NCI-H345 (cell line): ENCODE measurements around the gene ZBTB44.
"Not testable (repeated sequence)": the region's sequence is repeated elsewhere in the genome, so short reads cannot be mapped to it uniquely, and the experiment has no call there.

ENCODE experiments used
- DNase-seq: peaks from one replicate; lab custom pipeline; 2025; lab: John Stamatoyannopoulos, UW

Gene ZBTB44

DNA sequence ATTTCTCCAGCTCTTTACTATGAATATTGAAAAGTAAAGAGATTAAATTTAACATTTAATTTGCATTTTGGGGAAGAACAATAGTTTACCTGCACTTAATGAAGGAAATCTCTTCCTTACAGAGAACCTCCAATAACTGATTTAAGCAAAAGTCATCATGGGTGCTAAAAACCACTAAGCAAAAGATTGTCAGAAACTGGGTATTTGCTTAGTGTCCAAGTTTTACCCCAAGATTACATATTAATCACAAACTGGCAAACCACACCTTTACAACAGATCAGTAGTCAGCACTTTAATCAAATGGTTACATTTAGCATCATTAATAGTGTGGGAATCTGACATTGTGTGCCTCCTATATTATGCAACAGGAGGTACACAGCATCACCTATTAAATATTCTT, 2.7 kb downstream of the ZBTB44 start:
- no peak for DNase-seq

DNA sequence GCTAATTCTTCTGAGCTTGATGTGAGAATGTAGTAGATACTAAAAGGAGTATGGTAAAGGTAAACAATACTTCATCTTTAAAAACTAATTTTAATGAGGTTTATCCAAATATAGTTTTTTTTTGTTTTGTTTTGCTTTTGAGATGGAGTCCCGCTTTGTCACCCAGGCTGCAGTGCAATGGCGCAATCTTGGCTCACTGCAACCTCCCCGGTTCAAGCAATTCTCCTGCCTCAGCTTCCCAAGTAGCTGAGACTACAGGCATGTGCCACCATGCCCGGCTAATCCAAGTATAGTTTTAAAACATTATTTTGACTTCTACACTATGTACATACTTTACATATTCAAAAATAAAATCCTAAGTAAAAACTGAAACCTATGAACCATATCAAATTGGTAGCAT, 4.1 kb downstream of the ZBTB44 start:
- DNase-seq = no peak

DNA sequence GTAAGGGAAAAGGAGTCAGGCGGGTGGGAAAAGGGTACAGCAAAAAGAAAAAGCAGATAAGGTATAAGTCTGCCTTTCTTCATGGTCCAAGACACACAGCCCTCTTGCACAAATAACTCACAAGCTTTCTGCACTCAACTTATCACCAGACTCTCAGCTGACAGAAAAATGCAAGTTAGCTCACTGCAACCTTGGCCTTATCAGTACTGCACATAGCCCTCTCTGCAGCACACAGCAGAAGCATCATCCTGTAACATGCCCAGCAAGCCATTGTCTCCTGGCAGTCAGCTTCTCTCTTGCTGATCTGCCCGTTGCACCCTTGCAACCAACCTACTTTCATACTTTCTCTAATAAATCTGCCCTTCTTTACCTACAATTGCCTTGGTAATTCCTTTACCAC, 5.8 kb downstream of the ZBTB44 start:
- no peak for DNase-seq

DNA sequence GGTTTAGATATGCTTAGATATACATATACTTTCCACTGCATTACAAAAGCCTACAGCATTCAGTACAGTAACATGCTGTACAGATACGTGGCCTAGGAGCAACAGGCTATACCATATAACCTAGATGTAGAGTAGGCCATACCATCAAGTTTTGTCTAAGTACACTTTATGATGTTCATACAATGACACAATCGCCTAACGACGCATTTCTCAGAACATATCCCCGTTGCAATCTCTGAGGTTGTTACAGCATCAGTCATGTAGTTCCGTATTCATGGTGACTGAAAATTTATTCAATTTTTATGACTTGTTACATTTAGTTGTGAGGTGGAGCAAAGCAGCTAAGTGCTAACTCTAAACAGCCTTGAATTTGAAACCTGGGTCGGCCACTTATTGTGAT, 6.7 kb downstream of the ZBTB44 start:
- DNase-seq = no peak

DNA sequence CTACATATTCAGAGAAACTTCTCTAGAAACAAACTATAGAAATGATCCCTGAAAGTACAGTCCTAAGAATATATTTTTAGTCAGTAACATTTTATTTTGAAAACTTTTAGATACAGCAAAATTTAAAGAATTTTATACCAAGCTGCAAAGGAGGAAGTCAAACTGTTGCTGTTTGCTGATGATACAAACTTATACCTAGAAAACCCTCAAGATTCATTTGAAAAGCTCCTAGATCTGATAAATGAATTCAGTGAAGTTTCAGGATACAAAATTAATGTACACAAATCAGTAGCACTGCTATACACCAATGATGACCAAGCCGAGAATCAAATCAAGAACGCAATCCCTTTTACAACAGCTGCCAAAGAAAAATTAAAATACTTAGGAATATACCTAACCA, 10.1 kb downstream of the ZBTB44 start:
- DNase-seq = no peak

DNA sequence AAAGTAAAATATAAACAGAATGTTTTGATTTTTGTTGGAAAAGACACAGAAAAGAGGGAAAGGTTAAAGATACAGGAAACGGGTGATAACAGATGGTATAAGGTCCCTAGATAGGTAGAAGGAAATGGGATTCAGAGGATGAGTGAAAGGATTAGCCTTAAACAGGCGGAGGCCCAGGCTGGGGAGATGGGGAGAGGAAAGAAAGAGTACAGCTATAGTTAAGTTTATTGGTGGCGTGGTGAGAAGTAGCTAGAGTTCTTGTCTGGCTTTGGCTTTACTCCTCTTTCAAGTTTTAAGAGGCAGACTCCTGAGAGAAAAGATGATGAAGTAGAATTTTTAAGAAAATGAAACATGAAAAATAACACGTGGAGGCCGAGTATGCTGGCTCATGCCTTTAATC, 13.7 kb downstream of the ZBTB44 start:
- no peak for DNase-seq

DNA sequence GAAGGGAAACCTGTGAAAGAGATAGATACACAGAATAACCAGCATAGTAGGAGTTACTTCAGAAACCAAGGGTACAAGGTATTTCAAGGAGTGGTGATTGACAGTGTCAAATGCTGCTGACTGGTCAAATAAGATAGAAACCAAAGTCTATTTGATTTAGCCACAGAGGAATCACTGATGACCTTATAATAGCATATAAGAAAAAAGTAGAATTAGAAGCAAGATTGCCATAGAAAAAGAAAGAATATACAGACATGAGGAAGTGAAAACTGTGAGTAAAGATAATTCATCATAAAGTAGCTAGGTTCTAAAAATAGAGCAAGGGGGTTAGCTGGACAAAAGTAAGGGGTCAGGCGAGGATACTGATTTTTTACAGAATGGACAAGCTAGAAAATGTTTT, 14.2 kb downstream of the ZBTB44 start:
- no peak for DNase-seq

DNA sequence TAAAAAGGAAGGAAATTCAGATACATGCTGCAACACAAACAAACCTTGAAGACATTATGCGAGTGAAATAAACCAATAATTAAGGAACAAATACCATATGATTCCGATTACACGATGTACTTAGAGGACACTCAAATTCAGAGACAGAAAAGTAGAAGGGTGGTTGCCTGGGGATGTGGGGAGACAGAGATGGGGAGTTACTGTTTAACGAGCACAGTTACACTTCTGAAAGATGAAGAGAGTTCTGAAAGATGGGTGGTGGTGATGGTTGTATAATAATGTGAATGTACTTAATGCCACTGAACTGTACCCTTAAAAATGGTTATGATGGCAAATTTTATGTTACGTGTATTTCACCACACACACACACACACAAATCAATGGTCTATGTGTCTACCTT, 14.7 kb downstream of the ZBTB44 start:
- no peak for DNase-seq

DNA sequence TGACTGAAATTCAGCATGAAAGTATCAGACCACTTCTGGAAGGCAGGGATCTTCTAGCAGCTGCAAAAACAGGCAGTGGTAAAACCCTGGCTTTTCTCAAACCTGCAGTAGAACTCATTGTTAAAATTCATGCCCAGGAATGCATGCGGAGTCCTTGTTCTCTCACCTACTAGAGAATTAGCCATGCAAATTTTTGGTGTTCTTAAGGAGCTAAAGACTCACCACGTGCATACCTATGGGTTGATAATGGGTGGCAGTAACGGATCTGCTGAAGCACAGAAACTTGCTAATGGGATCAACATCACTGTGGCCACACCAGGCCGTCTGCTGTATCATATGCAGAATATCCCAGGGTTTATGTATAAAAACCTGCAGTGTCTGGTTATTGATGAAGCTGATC, 19.1 kb downstream of the ZBTB44 start:
- no peak for DNase-seq

DNA sequence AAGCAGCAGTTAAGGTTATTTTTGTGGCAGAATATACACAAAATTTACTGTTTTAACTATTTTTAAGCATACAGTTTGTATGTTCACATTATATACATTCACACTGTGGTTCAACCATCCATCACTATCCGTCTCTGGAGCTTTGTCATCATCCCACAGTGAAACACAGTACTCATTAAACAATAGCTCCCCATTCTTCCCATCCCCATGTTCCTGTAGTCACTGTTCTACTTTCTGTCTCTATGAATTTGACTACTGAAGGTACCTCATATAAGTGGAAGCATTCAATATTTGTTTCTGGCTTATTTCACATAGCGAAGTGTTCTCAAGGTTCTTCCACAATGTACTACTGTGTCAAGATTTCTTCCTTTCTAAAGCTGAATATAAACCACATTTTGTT, 32.6 kb downstream of the ZBTB44 start:
- no peak for DNase-seq

DNA sequence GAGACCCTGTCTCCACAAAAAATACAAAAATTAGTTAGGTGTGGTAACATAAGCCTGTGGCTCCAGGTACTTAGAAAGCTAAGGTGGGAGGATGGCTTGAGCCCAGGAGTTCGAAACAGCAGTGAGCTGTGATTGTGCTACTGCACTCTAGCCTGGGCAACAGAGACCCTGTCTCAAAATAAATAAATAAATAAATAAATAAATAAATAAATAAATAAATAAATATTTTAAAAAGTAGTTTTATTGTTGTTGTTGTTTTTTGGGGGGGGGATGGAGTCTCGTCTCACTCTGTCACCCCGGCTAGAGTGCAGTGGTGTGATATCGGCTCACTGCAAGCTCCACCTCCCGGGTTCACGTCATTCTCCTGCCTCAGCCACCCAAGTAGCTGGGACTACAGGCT, 33.4 kb downstream of the ZBTB44 start:
- DNase-seq = not testable (repeated sequence)

DNA sequence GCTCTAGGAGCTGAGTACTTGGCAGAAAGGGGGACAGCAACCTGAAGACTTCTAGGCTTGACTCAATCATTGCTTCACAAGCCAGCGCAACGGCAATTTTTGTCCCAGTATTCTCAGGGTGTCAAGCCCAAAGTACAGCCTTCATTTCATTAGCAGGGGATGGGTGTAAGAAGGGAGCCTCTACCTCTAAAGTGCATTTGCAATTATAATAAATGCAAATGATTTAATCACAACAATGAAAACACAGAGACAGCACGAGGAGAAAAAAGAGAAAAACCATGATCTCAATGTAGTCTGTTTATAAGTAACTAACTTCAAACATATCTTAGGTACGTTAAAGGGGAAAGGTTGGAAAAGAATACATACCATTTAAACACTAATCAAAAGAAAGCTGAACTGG, 34.7 kb downstream of the ZBTB44 start:
- DNase-seq = no peak

DNA sequence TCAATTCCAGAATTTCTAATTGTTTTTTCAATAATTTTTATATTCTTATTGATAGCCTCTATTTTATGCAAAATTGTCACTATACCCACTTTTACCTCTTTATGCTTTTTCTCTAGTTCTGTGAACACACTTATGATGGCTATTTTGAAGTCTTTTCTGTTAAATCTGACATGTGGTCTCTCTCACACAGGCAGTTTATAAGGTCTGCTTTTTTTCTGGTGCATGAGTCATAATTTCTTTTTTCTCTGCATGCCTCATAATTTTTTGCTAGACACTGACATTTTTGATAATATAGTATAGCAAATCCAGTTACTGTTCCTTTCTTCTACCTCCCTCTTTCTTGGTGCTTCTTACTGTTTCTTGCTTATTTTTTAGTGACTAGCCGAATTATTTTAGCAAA, 36.0 kb downstream of the ZBTB44 start:
- no peak for DNase-seq

DNA sequence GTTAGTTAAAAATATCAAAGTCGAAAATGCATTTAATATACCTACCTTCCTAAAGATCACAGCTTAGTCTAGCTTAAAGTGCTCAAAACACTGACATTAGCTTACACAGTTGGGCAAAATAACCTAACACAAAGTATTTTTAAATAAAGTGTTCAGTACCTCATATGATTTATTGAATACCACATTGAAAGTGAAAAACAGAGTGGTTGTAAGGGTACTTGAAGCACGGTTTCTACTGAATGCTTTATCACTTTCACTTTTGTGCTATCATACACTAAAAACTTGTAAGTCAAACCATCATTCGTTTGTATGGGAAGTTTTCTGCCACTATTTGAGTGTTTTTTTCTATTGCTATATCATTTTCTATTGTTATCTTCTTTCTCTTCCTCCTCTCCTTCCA, 36.6 kb downstream of the ZBTB44 start:
- DNase-seq = no peak

DNA sequence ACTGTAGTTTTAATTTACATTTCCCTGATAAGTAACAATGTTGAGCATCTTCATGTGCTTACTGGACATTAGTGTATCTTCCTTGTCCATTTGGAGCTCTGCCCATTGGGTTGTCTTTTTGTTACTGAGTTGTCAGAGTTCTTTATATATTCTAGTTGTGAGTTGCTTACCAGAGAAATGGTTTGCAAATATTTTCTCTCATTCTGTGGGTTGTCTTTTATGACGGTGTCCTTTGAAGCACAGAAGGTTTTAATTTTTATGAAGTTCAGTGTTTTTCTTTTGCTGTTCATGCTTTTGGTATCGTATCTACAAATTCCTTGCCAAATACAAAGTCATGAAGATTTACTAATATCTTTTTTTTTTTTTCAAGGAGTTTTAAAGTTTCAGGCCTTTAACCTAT, 42.4 kb downstream of the ZBTB44 start:
- no peak for DNase-seq

DNA sequence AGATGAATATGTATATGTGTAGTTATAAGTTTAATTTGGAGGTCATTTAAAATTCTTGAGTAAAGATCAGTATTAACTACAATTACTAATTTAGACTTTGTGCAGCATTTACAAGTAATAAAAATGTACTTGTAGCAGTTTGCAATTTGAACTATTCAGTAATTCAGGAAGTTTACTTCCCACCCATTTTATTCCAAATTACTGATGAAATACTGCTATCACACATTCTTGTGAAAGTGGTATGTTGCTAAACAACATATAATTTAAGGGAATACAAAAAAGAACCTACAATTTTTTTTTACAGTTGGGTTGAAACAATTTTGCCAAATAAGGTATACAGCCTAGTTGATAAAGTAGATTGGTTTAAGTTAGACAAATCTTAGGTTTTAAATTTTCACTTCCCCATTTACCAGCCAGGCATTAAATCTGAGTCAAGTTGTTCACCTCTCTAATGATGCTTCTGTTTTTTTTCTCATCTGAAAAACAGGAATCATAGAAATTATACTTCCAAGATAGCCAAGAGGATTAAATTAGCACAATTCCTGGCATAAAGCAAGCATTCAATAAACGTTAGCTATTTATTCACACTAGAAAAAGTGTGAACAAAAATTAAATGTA, 45.3 kb downstream of the ZBTB44 start:
- DNase-seq = no peak

DNA sequence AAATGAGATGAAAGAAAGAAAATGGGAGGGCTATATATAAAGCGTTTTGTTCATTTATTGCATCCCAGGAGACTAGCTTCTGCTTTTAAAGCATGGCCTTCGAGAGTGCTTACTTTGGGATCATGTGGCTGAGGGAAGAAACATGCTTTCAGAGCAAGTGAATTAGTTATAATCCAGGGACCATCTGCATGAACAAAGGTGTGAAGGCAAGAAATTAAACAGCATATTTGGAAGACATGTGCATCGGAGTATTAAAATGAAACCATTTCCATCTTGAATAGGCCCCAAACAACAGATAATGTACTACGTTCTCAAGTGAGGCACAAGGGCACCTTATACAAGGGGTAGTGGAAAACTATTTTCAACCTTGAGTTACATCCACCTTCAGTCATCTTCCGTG, 51.4 kb downstream of the ZBTB44 start:
- no peak for DNase-seq

DNA sequence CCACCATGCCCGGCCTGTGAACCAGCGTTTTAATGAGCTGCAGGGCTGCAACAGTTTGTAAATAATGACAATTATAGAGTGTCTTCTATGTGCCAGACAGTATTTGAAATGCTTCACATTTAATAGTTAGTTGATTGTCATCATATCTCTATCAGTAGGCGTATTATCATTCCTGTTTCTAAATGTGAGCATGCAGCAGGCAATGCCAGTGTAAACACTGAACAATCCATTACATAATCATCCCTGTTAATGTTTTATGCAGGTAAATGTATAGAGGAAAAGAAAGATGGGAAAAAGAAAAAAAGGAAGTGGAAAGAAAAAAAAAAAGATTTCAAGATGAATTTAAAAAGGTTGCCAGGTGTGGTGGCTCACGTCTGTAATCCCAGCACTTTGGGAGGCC, 52.3 kb downstream of the ZBTB44 start:
- no peak for DNase-seq

DNA sequence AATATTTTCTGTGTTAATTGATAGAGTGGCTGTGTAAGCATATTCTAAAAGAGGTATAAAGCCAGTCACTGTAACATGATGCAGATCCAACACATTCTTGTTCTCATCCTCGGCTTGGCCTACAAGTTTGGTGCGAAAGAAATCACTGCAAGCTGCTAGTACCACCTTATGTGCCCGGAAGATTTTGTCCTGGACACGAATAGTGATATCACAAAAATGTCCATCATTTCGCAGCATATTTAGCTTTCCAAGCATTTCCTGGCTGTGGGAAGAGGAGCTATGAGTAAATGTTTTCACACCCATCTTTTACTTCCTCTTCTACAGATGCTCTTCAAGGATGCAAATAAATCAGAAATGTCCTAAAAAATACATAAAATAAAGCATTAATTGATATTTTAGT, 53.1 kb downstream of the ZBTB44 start:
- DNase-seq = no peak

DNA sequence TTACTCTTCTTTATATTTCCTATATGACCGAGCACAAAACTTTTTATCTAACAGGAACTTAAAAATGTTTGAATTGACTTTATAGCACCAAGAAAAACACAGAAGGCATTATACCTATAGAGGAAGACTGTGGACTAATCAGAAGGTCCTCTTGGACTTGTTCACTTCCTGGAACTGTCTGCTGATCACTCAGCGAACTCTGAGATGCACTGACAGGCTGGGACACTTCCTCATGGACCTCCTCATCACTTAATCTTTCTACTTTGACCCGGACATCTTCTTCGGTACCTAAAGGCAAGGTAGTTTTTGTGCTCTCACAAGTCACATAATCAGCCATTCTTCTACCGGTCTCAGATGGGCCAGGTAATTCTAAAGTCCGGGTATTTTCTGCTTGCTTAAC, 54.0 kb downstream of the ZBTB44 start:
- DNase-seq = no peak

DNA sequence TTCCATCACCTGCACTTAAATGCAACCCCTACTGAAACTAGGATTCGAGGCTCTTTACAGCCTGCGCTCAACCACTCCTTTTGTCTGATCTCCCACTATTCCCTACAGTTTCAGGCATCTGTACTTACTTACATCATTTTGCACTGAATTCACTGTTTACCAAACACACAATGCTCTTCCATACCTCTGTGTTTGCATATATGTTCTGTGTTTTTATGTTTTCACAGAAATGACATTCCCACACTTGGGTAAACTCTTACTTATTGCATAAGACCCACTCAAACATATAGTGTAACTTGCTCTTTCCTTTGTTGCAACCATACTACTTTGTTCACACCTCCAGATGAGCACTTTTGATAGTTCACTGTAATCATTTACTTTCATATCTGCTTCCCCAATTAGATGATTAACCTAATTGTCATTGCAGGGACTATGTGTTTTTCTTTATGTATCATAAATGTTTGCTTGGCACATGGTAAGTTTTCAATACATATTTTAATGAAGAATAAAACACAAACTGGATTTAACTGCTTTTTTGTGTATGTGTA, 54.6 kb downstream of the ZBTB44 start:
- DNase-seq = no peak

DNA sequence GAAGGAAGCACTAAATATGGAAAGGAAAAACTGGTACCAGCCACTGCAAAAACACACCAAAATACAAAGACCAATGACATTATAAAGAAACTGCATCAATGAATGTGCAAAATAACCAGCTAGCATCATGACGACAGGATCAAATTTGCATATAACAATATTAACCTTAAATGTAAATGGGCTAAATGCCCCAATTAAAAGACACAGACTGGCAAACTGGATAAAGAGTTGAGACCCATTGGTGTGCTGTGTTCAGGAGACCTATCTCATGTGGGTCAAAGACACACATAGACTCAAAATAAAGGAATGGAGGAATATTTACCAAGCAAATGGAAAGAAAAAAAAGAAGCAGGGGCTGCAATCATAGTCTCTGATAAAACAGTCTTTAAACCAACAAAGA, 63.0 kb downstream of the ZBTB44 start:
- DNase-seq = not testable (repeated sequence)

DNA sequence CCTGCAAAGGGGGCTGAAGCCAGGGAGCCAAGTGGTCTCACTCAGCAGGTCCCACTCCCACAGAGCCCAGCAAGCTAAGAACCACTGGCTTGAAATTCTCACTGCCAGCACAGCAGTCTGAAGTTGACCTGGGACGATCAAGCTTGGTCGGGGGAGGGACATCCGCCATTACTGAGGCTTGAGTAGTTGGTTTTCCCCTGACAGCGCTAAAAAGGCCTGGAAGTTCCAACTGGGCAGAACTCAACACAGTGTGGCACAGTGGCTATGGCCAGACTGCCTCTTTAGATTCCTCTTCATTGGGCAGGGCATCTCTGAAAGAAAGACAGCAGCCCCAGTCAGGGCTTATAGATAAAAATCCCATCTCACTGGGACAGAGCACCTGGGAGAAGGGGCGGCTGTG, 64.8 kb downstream of the ZBTB44 start:
- not testable (repeated sequence) for DNase-seq

DNA sequence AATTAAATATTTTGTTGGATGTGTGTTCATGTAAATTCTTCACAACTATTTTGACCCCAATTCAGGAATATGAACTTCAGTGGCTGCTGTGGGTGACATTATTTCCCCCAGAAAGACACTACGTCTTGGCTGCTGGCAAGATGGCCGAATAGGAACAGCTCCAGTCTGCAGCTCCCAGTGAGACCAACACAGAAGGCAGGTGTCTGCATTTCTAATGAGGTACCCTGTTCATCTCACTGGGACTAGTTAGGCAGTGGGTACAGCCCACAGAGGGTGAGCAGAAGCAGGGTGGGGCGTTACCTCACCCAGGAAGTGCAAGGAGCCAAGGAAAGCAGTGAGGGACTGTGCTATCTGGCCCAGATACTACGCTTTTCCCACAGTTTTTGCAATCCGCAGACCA, 65.3 kb downstream of the ZBTB44 start:
- no peak for DNase-seq

DNA sequence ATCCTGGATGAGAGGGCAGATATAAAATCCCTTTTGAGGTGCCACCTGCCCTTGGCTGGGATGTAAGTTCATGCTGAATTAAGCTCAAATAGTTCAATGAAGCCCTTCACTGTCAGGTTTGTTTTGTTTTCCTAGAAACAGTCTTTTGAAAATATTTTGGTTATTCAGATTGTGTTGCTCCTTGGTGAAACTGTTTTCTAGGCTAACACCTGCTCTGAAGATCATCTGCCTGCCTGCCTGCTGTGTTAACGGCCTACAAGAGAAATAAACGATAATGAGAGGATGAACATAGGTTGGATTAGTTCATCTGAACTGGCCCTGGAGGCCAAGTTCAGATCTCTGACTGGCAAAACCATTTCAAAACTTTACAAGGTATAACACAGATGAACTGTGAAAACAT, 67.4 kb downstream of the ZBTB44 start:
- peak; percentile 55 for DNase-seq
